ENCODE measurements around the gene ABHD4.
"Not testable (repeated sequence)": the region's sequence is repeated elsewhere in the genome, so short reads cannot be mapped to it uniquely, and the experiment has no call there.

Gene ABHD4

GRCh38 chr14:22561661-22562579, 36.2 kb upstream of the ABHD4 start:
- peak; percentile 82 for DNase-seq

GRCh38 chr14:22563987-22564386, 34.1 kb upstream of the ABHD4 start:
- peak; percentile 55 for DNase-seq

- no peak for DNase-seq
Measured at GRCh38 chr14:22564463-22564862, 33.6 kb upstream of the ABHD4 start.

- DNase-seq = no peak
Measured at GRCh38 chr14:22565391-22565945, 32.6 kb upstream of the ABHD4 start.

- not testable (repeated sequence) for DNase-seq
Measured at GRCh38 chr14:22566266-22566665, 31.8 kb upstream of the ABHD4 start.

GRCh38 chr14:22566845-22567244, 31.3 kb upstream of the ABHD4 start:
- DNase-seq = no peak

- DNase-seq = no peak
Measured at GRCh38 chr14:22567437-22567836, 30.7 kb upstream of the ABHD4 start.

- DNase-seq = no peak
Measured at GRCh38 chr14:22569106-22569736, 28.9 kb upstream of the ABHD4 start.

GRCh38 chr14:22569737-22570131, 28.4 kb upstream of the ABHD4 start:
- DNase-seq = no peak

- DNase-seq = peak; percentile 88
Measured at GRCh38 chr14:22570132-22570949, 27.8 kb upstream of the ABHD4 start.

- DNase-seq = no peak
Measured at GRCh38 chr14:22572562-22573058, 25.5 kb upstream of the ABHD4 start.

- no peak for DNase-seq
Measured at GRCh38 chr14:22573804-22574203, 24.3 kb upstream of the ABHD4 start.

GRCh38 chr14:22577334-22577908, 20.7 kb upstream of the ABHD4 start:
- DNase-seq = no peak

GRCh38 chr14:22579236-22579635, 18.9 kb upstream of the ABHD4 start:
- no peak for DNase-seq

- DNase-seq = no peak
Measured at GRCh38 chr14:22579881-22580280, 18.2 kb upstream of the ABHD4 start.

- no peak for DNase-seq
Measured at GRCh38 chr14:22580625-22581024, 17.5 kb upstream of the ABHD4 start.

- no peak for DNase-seq
Measured at GRCh38 chr14:22583994-22584393, 14.1 kb upstream of the ABHD4 start.

GRCh38 chr14:22587247-22587646, 10.9 kb upstream of the ABHD4 start:
- DNase-seq = no peak

GRCh38 chr14:22587677-22588422, 10.2 kb upstream of the ABHD4 start:
- not testable (repeated sequence) for DNase-seq

GRCh38 chr14:22588526-22589095, 9.5 kb upstream of the ABHD4 start:
- DNase-seq = no peak
